ENCODE results near the gene PLA2G4B. TPM values are rescaled to one million over a fixed set of nuclear protein-coding genes. Genes with fewer than 3 reads are reported as not detected.

Gene PLA2G4B
- total and polyA plus RNA-seq, 2 experiments from 2014 or later, result 1.4 to 1.6 TPM

DNA sequence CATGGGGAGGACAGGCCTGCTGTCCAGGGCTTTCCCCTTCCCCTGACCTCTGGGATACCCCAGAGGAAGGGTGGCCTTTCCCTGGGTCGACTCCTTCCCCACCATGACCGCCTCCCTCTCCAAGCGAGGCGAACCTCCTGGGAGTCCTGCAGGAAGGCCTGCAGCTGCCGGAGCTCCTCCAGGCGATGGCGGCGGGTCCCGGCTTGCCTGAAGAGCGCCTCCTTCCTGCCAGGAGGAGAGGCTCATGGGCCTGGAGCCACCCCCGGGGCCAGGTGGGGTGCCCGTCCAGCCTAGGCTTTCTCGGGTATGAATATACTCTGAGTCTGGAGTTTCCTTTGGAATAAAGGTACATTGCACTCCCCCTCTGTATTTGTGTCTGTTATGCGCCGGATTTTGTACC lies 20.1 kb downstream of the PLA2G4B start:
- Histone ChIP-seq H3K9ac (no peak overlapping the region), H3K4me1 (ENCODE audit: insufficient read depth) (no peaks in the 10 kb centered on the region), H3F3A (ENCODE audit: insufficient read depth) (no peaks in the 10 kb centered on the region), H3K4me3 (no peak overlapping the region), H3K27me3 (replicated peaks; ENCODE audit: insufficient read depth) (no peaks in the 10 kb centered on the region), H3K4me2 (ENCODE audit: unreplicated experiment) (no peak overlapping the region), H3K36me3 (ENCODE audit: low read depth) (no peaks in the 10 kb centered on the region), H3K27ac (no peak overlapping the region), H3K9me2 (ENCODE audit: insufficient read depth) (no peaks in the 10 kb centered on the region), H2AFZ (no peak overlapping the region), H3K79me2 (ENCODE audit: insufficient read depth) (no peaks in the 10 kb centered on the region), H3K9me3 (ENCODE audit: low read depth) (no peaks in the 10 kb centered on the region), H4K20me1 (ENCODE audit: insufficient read depth) (no peaks in the 10 kb centered on the region)
- no peak for TF ChIP-seq EZH2phosphoT487 (IDR thresholded peaks at IDR 0.05; ENCODE audit: insufficient read depth, low read depth)
- TF ChIP-seq EZH2 (IDR thresholded peaks at IDR 0.05; ENCODE audit: insufficient read depth, poor library complexity, severe bottlenecking), result no peak
- WGBS, 2 experiments (ENCODE audit: low coverage in 1 of 2, low lambda C conversion rate in 2 of 2, missing lambda C conversion rate in 2 of 2), result 88 to 92% methylated on average over 12 to 15 of the region's 15 CpGs
- in situ Hi-C loops (cut with MboI), result no loop called here
- DNase-seq, result no peak

DNA sequence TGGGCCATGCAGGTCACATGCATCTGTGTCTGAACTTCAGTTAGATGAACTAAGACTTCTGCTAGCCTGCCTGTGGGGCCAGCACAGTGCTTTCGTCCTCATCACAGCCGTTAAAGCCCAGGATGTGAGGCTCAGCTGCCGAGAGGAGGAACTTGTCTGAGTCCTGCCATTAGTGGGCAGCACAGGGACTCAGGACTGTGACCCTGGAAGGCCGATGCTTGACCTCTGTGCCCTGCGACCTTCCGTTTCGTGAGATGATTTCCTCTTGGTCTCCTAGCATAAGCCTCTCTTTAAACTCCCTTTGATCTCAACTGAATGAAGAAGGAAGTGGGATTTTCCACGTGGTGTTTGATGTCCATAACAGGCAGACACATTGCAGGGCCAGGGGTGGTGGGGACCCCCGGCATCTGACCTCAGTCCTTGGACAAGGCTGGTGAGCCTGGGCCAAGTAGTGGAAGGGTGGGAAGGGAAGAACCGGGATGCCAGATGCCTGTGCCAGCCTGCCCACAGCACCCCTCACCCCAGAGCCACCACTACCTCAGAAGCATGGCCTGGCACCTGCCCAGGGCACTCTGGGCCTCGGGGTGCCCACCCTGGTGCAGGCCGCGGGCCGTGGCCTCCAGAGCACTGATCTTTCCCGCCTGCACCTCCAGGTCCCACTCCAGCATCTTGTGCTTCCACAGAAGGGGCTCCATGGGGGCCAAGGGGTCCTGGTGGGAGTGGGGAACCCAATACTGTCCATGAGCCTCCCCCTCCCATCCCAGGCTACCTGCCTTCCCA lies 21.6 kb downstream of the PLA2G4B start:
- in situ Hi-C loops (cut with MboI), result no loop called here

DNA sequence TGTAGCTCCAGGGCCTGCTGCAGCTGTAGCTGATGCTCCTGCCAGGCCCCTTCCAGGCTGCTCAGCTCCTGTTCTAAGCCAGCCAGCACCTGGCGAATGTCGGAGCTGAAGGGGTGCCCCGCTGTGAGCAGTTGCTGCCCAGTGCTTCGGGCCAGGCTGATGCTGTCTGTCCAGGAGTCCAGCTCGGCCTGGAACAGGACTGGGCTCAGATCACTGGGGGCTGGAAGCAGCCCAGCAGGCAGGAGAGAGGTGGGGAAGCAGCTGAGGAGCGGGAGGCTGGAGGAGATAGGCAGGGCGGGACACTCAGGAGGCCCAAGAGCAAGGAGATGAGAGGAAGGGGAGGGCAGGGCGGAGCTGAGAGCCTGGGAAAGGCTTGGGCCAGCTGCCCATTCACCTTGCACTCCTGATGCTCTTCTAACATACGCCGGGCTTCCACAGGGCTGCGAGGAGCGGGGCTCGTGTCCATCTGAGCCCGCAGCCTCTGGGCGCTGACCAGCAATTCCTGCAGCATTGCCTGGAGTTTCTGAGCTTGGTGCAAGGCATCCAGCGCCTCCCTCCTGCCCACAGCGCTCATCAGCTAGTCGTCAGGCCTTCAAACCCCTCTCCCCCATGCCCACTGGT lies 23.2 kb downstream of the PLA2G4B start:
- no peak overlapping the region for H3K27ac ChIP-seq
- no peaks in the 10 kb centered on the region for H3K79me2 ChIP-seq (ENCODE audit: insufficient read depth)
- no peaks in the 10 kb centered on the region for H3F3A ChIP-seq (ENCODE audit: insufficient read depth)
- H3K27me3 ChIP-seq (replicated peaks; ENCODE audit: insufficient read depth), result no peaks in the 10 kb centered on the region
- no peak overlapping the region for H3K4me2 ChIP-seq (ENCODE audit: unreplicated experiment)
- no peak for TF ChIP-seq EZH2phosphoT487 (IDR thresholded peaks at IDR 0.05; ENCODE audit: insufficient read depth, low read depth)
- TF ChIP-seq EZH2 (IDR thresholded peaks at IDR 0.05; ENCODE audit: insufficient read depth, poor library complexity, severe bottlenecking), result no peak
- H2AFZ ChIP-seq, result no peak overlapping the region
- no peak overlapping the region for H3K4me3 ChIP-seq
- no peak for DNase-seq
- no peaks in the 10 kb centered on the region for H4K20me1 ChIP-seq (ENCODE audit: insufficient read depth)
- no peaks in the 10 kb centered on the region for H3K9me2 ChIP-seq (ENCODE audit: insufficient read depth)
- H3K9ac ChIP-seq, result no peak overlapping the region
- no peaks in the 10 kb centered on the region for H3K4me1 ChIP-seq (ENCODE audit: insufficient read depth)
- in situ Hi-C loops (cut with MboI), result no loop called here
- WGBS, 2 experiments (ENCODE audit: low coverage in 1 of 2, low lambda C conversion rate in 2 of 2, missing lambda C conversion rate in 2 of 2), result 80 to 87% methylated on average over 12 to 18 of the region's 18 CpGs
- no peaks in the 10 kb centered on the region for H3K9me3 ChIP-seq (ENCODE audit: low read depth)
- no peaks in the 10 kb centered on the region for H3K36me3 ChIP-seq (ENCODE audit: low read depth)

More for the DNA sequence above, 21.6 kb downstream of the PLA2G4B start:
- DNase-seq, result no peak
- H3K9me3 ChIP-seq (ENCODE audit: low read depth), result no peaks in the 10 kb centered on the region
- WGBS, 2 experiments (ENCODE audit: low coverage in 1 of 2, low lambda C conversion rate in 2 of 2, missing lambda C conversion rate in 2 of 2), result 74% methylated on average over 15 of the region's 15 CpGs
- TF ChIP-seq EZH2 (IDR thresholded peaks at IDR 0.05; ENCODE audit: insufficient read depth, poor library complexity, severe bottlenecking) (no peak), EZH2phosphoT487 (IDR thresholded peaks at IDR 0.05; ENCODE audit: insufficient read depth, low read depth) (no peak)
- H3F3A ChIP-seq (ENCODE audit: insufficient read depth), result no peaks in the 10 kb centered on the region
- no peaks in the 10 kb centered on the region for H3K79me2 ChIP-seq (ENCODE audit: insufficient read depth)
- no peaks in the 10 kb centered on the region for H3K27me3 ChIP-seq (replicated peaks; ENCODE audit: insufficient read depth)
- H3K4me1 ChIP-seq (ENCODE audit: insufficient read depth), result no peaks in the 10 kb centered on the region
- H3K9me2 ChIP-seq (ENCODE audit: insufficient read depth), result no peaks in the 10 kb centered on the region
- no peaks in the 10 kb centered on the region for H4K20me1 ChIP-seq (ENCODE audit: insufficient read depth)
- no peak overlapping the region for H3K9ac ChIP-seq
- no peak overlapping the region for H3K4me3 ChIP-seq
- H3K27ac ChIP-seq, result no peak overlapping the region
- no peaks in the 10 kb centered on the region for H3K36me3 ChIP-seq (ENCODE audit: low read depth)
- no peak overlapping the region for H2AFZ ChIP-seq
- no peak overlapping the region for H3K4me2 ChIP-seq (ENCODE audit: unreplicated experiment)

DNA sequence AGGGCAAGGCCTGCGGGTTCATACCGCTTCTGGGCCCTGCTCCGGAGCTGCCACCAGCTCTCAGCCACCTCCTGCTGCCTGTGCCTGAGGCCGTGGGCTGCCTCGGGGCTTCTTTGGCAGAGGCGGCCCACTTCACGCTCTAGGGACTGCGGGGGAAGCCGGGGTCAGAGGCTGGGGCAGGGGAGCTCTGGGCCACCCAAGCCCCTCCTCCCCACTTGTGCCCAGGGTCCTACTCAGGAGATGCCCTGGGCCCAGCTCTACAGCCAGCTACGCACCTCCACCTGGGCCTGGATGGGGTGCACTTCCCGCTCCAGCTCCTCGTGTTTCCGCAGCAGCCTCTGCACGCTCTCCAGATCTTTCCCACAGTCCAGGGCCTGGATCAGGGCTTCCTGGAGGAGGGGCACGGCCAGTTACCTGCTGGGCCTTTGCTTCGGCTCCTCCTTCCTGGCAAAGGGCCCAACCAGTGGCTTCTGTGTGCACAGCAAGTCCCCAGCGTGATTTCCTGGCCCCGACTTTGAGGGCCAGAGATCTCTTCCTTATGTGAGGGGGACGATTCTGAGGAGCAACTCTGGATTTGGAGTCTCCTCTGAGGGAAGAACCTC lies 24.0 kb downstream of the PLA2G4B start:
- TF ChIP-seq EZH2 (IDR thresholded peaks at IDR 0.05; ENCODE audit: insufficient read depth, poor library complexity, severe bottlenecking) (no peak), EZH2phosphoT487 (IDR thresholded peaks at IDR 0.05; ENCODE audit: insufficient read depth, low read depth) (no peak)
- Histone ChIP-seq H3F3A (ENCODE audit: insufficient read depth) (no peaks in the 10 kb centered on the region), H2AFZ (no peak overlapping the region), H3K9me2 (ENCODE audit: insufficient read depth) (no peaks in the 10 kb centered on the region), H3K9ac (no peak overlapping the region), H3K27ac (no peak overlapping the region), H3K4me1 (ENCODE audit: insufficient read depth) (no peaks in the 10 kb centered on the region), H3K27me3 (replicated peaks; ENCODE audit: insufficient read depth) (no peaks in the 10 kb centered on the region), H3K4me3 (no peak overlapping the region), H3K79me2 (ENCODE audit: insufficient read depth) (no peaks in the 10 kb centered on the region), H3K9me3 (ENCODE audit: low read depth) (no peaks in the 10 kb centered on the region), H4K20me1 (ENCODE audit: insufficient read depth) (no peaks in the 10 kb centered on the region), H3K4me2 (ENCODE audit: unreplicated experiment) (no peak overlapping the region), H3K36me3 (ENCODE audit: low read depth) (no peaks in the 10 kb centered on the region)
- in situ Hi-C loops (cut with MboI), result no loop called here
- 81 to 83% methylated on average over 19 of the region's 19 CpGs for WGBS, 2 experiments (ENCODE audit: low coverage in 1 of 2, low lambda C conversion rate in 2 of 2, missing lambda C conversion rate in 2 of 2)
- DNase-seq, result no peak
